OCI-LY1 (cell line): ENCODE results near the gene ZBTB20.

ENCODE experiments used
- H2AFZ ChIP-seq: fragments of 200-600 bp; sonication (generic), shearing (Covaris generic); 2 replicates; pipeline ENCODE4 v1.6.0; 2014; ENCODE audit warnings: antibody characterized with exemption, mild to moderate bottlenecking, low read length
- H3F3A ChIP-seq: fragments of 200-600 bp; sonication (generic), shearing (Covaris generic); 2 replicates; pipeline ENCODE4 v1.6.0; 2014; ENCODE audit warnings: mild to moderate bottlenecking, antibody characterized with exemption, low read length, moderate library complexity; ENCODE audit not compliant: insufficient read depth
- H3K27ac ChIP-seq: fragments of 200-600 bp; sonication (generic); 2 replicates; pipeline ENCODE4 v1.5.1; 2014; ENCODE audit warnings: low read length, mixed run types, mild to moderate bottlenecking, low read depth; ENCODE audit not compliant: poor library complexity, severe bottlenecking
- H3K27me3 ChIP-seq: fragments of 200-600 bp; sonication (generic); 2 replicates; pipeline ENCODE4 v1.6.0; 2014; ENCODE audit warnings: antibody characterized with exemption, mild to moderate bottlenecking, low read length, moderate library complexity; ENCODE audit not compliant: insufficient read depth
- H3K36me3 ChIP-seq: fragments of 200-600 bp; sonication (generic); 2 replicates; pipeline ENCODE4 v1.6.1; 2014; ENCODE audit warnings: mild to moderate bottlenecking, antibody characterized with exemption, low read length, moderate library complexity, mixed read lengths; ENCODE audit not compliant: insufficient read depth
- H3K4me1 ChIP-seq: fragments of 200-600 bp; sonication (generic); 2 replicates; pipeline ENCODE4 v1.5.1; 2014; ENCODE audit warnings: mild to moderate bottlenecking, low read length, moderate library complexity; ENCODE audit not compliant: insufficient read depth, severe bottlenecking
- H3K4me2 ChIP-seq: fragments of 200-600 bp; sonication (generic), shearing (Covaris generic); 2 replicates; pipeline ENCODE4 v1.6.1; 2014; ENCODE audit warnings: low read length
- H3K4me3 ChIP-seq: fragments of 200-600 bp; sonication (generic); 2 replicates; pipeline ENCODE4 v1.5.1; 2014; ENCODE audit warnings: low read length, low read depth, mild to moderate bottlenecking, mixed read lengths; ENCODE audit not compliant: poor library complexity, severe bottlenecking
- H3K79me2 ChIP-seq: fragments of 200-600 bp; shearing (Covaris generic); 2 replicates; pipeline ENCODE4 v1.6.1; 2016; ENCODE audit warnings: mixed run types, low read length, mixed read lengths; ENCODE audit not compliant: insufficient read depth
- H3K9ac ChIP-seq: fragments of 200-600 bp; sonication (generic), shearing (Covaris generic); 2 replicates; pipeline ENCODE4 v1.6.1; 2014; ENCODE audit warnings: mild to moderate bottlenecking, low read length, mixed read lengths
- H3K9me2 ChIP-seq: fragments of 200-600 bp; sonication (generic), shearing (Covaris generic); 2 replicates; pipeline ENCODE4 v1.6.1; 2014; ENCODE audit warnings: low read depth, mild to moderate bottlenecking, low read length, mixed read lengths
- H3K9me3 ChIP-seq: fragments of 200-600 bp; shearing (Covaris generic); 2 replicates; pipeline ENCODE4 v1.6.1; 2014; ENCODE audit warnings: low read length, mixed read lengths
- H4K20me1 ChIP-seq: fragments of 200-600 bp; sonication (generic), shearing (Covaris generic); 2 replicates; pipeline ENCODE4 v1.6.0; 2016; ENCODE audit warnings: mild to moderate bottlenecking, low read length; ENCODE audit not compliant: insufficient read depth
- CTCF ChIP-seq: fragments of 200-600 bp; sonication (generic), shearing (Covaris generic); IDR thresholded peaks from 2 replicates; pipeline ENCODE4 v1.5.1; 2017; ENCODE audit warnings: mild to moderate bottlenecking, antibody characterized with exemption, low read length, moderate library complexity, mixed read lengths
- EZH2 ChIP-seq: fragments of 200-600 bp; sonication (generic), shearing (Covaris generic); IDR thresholded peaks from 2 replicates; pipeline ENCODE4 v1.8.0; 2017; ENCODE audit warnings: borderline replicate concordance, mixed run types, mild to moderate bottlenecking, antibody characterized with exemption, low read length, moderate library complexity, mixed read lengths

ZBTB20 gene

GRCh38 chr3:114852966-114853365 lies 294.1 kb downstream of the ZBTB20 start:
- H2AFZ ChIP-seq: no peak overlapping the region
- TF ChIP-seq EZH2: no peak
- TF ChIP-seq CTCF: no peak
- H3K4me2 ChIP-seq: no peak overlapping the region
- no peaks in the 10 kb centered on the region for H3K9me3 ChIP-seq
- H3K36me3 ChIP-seq: no peaks in the 10 kb centered on the region
- no peaks in the 10 kb centered on the region for H3K4me1 ChIP-seq
- no peak overlapping the region for H3K27ac ChIP-seq
- H3K9ac ChIP-seq: no peak overlapping the region
- H3K79me2 ChIP-seq: no peaks in the 10 kb centered on the region
- H4K20me1 ChIP-seq: no peaks in the 10 kb centered on the region
- H3F3A ChIP-seq: no peaks in the 10 kb centered on the region
- no peaks in the 10 kb centered on the region for H3K27me3 ChIP-seq
- no peak overlapping the region for H3K4me3 ChIP-seq
- H3K9me2 ChIP-seq: no peaks in the 10 kb centered on the region

- Histone ChIP-seq H3K4me2 (no peak overlapping the region), H3K9me2 (no peaks in the 10 kb centered on the region), H2AFZ (no peak overlapping the region), H3K9me3 (no peaks in the 10 kb centered on the region), H3K9ac (no peak overlapping the region), H3K4me1 (no peaks in the 10 kb centered on the region), H3K79me2 (no peaks in the 10 kb centered on the region), H4K20me1 (no peaks in the 10 kb centered on the region), H3F3A (no peaks in the 10 kb centered on the region), H3K4me3 (no peak overlapping the region), H3K27me3 (no peaks in the 10 kb centered on the region), H3K27ac (no peak overlapping the region), H3K36me3 (no peaks in the 10 kb centered on the region)
- TF ChIP-seq CTCF (no peak), EZH2 (no peak)
Observed at GRCh38 chr3:114850898-114851297, 296.2 kb downstream of the ZBTB20 start.

- Histone ChIP-seq H4K20me1 (no peaks in the 10 kb centered on the region), H3K4me3 (no peak overlapping the region), H3K27me3 (no peaks in the 10 kb centered on the region), H3K9ac (no peak overlapping the region), H2AFZ (no peak overlapping the region), H3K27ac (no peak overlapping the region), H3F3A (no peaks in the 10 kb centered on the region), H3K79me2 (no peaks in the 10 kb centered on the region), H3K9me3 (no peaks in the 10 kb centered on the region), H3K4me2 (no peak overlapping the region), H3K9me2 (no peaks in the 10 kb centered on the region), H3K36me3 (no peaks in the 10 kb centered on the region), H3K4me1 (no peaks in the 10 kb centered on the region)
- TF ChIP-seq CTCF (no peak), EZH2 (no peak)
Observed at GRCh38 chr3:114848643-114849350, 298.3 kb downstream of the ZBTB20 start.
